ENCODE measurements around the gene PARP3.

The PARP3 gene

DNA sequence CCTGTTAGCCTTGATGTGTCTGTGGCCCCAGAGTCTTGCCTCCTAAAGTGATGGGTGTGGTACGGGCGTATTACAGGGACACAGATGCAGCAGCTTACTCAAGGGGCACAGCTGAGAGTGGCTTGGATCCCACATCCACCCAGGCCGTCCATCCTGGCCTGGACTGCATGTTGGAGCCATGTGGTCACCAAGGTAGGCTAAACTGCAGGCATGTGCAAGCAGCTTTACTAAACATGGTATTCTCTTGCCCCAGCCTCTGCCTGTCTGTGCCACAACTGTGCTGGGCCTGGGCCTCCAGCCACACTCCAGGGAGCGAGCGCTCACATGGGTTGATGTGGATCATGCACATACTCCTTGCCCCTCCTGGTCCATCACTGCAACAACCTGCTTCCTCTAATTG, 7.0 kb downstream of the PARP3 start:
- no peak for DNase-seq

DNA sequence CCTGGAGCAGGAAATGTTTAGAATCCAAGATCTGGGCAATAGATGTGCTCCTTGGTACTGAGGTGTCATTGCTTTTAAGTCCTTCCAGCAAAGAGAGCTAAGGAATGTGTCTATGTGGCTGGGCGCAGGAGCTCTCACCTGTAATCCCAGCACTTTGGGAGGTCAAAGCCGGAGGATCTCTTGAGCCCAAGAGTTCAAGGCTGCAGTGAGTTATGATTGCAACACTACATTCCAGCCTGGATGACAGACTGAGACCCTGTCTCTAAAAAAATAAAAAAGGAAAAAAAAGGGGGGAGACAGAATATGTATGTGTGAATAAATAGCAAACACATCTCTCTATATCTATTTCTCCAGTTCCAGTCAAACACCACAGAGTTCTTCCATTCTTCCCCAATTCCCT, 8.7 kb downstream of the PARP3 start:
- DNase-seq: no peak

DNA sequence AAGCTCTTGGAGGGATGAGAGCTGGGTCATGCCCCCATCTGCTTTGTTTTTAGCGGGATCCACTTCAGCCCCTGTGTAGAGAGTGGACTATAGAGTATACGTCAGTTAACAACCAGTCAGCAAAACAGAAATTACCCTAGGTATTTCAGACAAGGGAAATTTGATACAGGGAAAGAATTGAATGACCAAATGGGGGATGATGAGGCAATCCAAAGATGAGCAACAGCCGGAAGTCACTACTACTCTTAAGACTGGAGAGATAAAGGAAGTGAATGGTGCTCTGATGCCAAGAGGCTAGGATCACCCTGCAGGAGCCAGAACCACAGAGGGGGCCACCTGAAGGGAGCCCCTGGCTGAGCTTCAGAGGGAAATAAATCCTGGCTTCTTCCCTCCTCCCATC, 11.3 kb downstream of the PARP3 start:
- DNase-seq: no peak

DNA sequence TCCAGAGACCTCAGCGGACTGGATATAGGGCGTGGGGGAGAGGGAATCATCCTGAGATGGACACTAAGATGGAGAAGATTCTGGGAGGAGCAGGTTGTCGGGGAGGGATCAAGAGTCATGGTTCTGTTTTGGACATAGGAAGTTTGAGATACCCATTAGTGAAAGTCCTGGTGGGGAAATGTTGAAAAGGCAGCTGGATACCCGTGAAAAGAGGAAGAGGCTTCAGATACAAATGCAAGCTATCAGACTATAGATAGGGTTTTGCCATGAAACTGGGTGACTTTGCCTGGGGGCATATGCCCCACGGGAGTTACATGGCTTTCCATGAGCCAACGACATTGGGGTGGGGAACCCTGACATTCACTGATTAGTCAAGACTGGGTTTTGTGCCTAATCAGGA, 11.9 kb downstream of the PARP3 start:
- no peak for DNase-seq

DNA sequence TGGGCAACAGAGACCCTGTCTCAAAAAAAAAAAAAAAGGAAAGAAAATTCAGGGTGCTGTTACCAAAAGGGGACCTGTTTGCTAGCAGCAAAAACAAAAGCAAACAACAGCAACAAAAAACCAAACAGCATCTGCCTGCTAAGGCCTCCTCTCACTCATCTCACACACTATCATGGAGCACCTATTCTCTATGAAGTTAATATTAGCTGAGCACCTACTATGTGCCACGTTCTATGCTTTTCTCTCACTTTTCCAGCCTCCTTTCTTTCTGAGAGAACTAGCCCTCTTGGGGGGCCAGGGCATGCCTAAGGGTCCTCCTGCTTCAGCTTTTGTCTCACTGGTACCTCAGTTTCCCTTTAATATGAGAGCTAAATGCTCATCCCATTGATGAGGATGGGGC, 12.6 kb downstream of the PARP3 start:
- no peak for DNase-seq

DNA sequence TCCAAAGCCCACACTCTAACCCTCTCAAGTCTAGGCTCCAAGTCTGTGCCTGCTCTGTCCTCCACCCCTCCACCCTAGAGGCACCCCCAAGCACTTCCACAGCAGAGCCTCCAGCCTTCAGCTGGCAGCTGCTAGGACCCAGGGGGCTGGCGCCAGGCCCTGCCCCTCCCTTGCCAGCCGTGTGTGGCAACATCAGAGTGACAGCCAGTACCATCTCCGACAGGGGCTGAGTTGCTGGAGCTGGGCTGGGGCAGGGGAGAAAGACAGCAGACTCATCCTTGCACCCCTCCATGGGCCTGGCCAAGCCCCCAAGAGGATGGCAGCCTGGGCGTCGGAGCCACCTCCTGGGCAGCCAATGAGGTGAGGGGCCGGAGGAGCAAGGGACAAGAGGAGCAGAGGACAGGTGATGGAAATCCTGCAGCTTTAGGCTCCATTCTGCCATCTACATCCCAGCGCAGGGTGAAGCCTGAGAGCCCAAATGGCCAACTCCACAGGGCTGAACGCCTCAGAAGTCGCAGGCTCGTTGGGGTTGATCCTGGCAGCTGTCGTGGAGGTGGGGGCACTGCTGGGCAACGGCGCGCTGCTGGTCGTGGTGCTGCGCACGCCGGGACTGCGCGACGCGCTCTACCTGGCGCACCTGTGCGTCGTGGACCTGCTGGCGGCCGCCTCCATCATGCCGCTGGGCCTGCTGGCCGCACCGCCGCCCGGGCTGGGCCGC, 13.2 kb downstream of the PARP3 start, which contains the start of gene GPR62:
TSS of gene GPR62 (plus strand) at position 207 of the 718 bp plus-strand sequence. CDS start at position 479, 272 bp downstream.
- DNase-seq: no peak

DNA sequence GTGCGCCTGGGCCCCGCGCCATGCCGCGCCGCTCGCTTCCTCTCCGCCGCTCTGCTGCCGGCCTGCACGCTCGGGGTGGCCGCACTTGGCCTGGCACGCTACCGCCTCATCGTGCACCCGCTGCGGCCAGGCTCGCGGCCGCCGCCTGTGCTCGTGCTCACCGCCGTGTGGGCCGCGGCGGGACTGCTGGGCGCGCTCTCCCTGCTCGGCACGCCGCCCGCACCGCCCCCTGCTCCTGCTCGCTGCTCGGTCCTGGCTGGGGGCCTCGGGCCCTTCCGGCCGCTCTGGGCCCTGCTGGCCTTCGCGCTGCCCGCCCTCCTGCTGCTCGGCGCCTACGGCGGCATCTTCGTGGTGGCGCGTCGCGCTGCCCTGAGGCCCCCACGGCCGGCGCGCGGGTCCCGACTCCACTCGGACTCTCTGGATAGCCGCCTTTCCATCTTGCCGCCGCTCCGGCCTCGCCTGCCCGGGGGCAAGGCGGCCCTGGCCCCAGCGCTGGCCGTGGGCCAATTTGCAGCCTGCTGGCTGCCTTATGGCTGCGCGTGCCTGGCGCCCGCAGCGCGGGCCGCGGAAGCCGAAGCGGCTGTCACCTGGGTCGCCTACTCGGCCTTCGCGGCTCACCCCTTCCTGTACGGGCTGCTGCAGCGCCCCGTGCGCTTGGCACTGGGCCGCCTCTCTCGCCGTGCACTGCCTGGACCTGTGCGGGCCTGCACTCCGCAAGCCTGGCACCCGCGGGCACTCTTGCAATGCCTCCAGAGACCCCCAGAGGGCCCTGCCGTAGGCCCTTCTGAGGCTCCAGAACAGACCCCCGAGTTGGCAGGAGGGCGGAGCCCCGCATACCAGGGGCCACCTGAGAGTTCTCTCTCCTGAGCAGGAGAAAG, 14.0 kb downstream of the PARP3 start:
- no peak for DNase-seq

DNA sequence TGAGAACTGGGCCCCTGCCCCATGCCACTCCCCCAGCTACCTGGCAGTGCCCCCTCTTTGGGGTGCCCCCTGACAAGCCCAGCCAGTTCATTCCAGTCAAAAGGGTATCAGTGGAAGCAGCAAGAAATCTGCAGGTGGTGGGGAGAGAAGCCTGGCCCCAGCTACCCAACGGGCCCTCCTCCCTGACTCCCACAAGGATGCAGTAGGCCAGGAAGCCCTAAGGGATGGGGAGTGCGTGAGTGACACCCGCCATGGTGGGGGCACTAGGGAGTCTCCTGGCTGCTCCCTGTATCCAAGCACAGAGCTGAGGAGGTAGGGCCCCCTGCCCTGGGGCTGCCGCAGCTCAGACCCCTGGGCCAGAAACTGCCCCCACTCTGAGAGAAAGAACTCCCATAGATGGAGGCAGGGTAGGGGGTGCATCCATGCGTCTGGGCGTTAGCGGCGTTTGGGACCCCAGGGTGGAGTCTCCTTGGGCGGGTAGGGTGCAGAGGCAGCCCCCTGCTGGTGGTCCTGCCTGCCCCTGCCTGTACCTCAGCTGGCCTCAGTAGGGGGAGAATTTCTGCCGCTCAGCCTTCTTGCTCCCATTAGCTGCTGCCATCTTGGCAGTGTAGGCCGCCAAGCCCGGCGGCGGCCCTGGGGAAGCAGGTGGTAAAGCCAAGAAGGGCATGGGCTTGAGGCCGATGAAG, 15.5 kb downstream of the PARP3 start:
- no peak for DNase-seq

DNA sequence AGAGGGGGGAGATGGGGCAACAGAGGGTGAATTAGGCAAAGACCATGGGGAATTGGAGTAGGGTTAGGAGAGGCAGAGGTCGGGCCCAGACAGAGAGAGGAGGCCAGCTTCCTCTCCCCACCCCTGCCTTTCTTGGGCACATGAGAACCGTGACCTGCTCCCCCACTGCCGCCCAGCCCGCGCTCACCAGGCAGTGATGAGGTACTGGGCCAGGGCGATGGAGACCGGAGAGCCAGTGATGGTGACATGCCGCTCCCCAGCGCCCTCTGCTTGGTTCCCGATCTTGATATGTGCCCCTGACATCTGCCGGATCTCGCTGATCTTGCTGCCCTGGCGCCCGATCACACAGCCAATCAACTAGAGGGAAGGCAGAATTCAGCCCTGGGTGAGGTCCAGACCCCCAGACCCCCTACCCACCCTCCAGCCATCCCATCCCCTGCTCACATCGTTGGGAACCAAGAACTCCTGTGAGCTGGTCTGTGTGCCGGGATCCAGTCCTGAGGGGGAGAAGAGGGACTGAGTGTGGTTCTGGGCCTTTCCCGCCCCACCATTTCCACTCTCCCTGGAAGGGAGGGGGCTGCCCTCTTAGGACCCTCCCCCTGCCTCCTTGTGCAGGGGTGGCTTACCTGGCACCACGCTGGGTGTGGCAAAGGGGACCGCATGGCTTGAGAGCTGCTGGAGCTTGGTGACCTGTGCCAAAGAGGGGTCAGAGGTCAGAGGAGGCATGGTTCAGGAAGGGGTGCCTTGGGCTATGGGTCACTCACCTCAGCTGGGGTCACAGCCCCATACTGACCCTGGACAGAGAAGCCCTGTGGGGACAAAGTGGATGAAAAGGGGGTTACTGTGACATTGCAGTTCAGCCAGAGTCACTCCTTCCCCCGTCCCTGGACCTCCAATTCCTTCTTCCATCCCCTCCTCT, 16.7 kb downstream of the PARP3 start:
- DNase-seq: no peak

DNA sequence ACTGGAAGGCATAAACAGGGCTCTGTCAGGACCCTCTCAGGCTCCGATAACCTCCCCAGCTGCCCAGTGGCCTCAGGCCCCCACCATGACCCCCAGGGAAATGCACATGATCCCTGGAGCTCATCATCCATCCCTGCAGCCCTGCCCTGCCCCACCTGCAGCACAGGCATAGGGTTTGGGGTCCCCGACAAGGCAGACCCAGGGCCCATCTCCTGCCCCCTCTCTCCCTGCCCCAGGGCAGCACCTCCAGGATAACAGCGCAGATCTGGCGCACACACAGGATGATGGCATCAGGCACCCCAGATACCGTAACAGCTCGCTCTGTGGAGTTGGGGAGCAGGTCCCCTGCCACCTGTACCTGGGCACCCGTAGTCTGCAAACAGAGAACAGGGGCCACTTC, 17.5 kb downstream of the PARP3 start:
- no peak for DNase-seq

DNA sequence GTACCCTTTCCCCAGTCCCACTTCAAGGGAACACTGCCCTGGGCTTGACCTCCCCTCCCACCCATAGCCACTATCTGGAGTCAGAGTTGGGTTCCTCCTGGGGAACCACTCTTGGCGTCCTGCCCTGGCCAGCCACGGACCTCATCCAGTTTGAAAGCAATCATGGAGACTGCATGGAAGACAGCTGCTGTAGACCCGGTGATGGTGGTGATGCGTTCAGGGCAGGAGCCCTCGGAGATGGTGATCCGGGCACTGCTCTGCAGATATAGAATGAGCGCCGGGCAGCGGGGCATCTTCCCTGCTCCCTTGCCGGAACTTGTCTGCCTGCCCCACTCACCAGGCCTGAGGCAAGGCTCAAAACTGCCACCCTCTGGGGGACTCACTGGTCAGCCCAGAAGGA, 18.2 kb downstream of the PARP3 start:
- no peak for DNase-seq

DNA sequence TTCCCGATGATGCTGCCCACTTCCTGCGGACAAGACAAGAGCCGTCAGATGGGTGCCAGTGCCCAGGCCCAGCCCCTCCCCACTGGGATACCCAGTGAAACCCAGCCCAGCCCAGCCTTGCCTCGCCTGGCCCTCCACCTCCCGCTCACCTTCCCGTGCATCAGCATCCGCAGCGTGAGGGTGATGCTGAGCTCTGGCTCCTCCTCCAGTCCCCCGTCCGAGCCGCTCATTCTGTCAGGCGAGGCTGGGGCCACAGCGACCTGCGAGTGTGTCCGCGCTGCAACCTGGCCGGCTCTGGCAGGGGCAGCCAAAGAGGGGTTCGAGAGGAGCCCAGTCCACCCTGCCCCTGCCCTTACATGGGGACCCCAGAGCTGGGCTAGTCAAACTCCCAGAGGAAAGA, 18.8 kb downstream of the PARP3 start:
- DNase-seq: no peak

DNA sequence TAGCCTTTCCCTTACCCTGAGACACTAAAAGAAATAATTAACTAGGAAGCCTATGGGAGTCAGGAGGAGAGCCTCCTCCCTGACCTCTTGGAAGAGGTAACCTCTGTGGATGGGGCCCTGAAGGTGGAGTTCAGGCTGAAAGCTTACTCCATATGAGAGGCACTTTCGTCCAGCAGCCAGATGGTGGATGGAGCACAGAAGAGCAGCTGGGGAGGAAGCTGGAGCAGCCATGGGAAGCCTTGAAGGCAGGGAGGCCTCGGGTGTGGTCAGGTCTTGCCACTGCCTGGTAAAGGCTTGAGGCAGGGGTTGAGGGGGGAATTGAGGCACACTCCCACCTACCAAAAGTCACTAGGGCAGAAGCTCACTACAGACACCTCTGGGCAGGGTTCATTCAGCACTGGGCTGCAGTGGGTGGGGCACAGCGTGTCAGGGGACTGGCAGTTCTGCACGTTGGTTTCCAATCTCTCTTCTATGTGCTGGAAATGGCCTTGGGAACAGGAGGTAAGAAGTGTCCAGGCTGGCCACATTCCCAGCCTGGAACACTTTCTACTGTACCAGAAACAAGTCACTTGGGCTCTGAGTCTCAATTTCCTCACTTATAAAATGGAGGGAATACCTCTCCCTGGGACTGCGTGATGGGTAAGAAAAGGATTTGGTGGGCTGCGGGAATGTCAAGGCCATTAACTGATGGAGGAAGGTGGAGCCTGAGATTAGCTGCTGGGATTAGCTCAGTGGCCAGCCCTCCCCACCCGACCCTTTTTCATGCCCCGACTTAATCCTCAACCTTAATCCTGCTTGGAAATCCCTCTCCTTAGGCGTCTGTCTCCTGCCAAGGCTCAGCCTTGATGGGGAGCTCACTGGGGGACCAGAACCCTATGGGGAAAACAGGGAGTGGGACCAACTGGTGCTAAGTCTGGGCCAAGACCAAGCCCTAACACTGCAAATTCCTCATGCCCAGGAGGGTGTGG, 19.7 kb downstream of the PARP3 start:
- DNase-seq: no peak

DNA sequence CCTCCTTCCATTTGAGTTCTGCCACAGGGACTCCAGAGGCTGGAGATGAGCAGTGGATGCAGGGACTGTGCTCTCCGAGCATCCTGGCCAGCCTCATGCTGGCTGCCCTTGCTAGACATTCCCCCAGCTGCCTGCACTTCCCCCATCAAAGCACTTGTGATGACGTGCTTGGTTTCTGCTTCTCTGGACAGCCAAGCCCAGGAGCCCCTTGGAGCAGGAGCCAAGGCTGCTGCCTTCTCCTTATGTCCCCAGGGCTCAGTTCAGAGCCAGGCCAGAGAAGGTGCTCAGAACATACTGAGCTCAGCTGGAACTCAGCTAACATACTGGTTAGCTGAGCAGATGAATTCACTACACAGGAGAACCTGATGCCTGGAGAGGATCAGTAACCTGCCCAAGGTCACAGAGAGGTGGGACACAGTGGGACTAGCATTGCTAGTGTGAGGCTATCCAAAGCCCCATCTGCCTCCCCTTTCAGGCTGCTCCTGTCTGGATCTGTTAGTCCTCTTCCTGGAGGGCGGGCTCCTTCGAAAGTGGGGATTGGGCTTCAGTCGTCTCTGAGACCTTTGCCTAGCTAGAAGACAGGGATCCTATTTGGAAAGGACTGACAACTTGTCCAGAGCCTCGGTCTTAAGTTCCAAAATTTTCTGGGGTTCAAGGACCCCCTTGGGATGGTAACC, 20.8 kb downstream of the PARP3 start:
- no peak for DNase-seq

DNA sequence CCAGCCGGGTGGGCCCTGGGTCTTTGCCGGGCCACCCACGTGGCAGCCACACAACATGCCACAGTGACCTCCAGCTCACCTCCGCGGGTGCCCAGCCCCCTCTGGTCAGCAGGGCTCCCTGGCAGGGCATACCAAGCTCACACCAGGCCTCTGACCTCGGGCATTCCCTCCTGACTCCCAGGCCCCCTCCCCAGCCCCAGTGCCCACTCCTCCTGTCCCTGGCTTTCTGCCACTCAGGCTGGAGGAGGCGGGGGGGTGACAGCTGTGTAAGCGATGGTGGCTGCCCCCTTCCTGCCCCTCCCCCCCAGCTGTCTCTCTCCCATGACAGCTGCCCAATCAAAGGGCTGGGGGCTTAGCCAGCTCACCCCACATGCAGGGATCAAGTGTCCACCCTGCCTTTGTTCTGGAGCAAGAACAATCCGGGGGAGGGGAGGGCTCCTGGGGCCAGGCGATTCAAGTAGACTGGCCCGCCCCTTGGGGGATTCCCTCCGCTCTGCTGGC, 21.8 kb downstream of the PARP3 start:
- no peak for DNase-seq

DNA sequence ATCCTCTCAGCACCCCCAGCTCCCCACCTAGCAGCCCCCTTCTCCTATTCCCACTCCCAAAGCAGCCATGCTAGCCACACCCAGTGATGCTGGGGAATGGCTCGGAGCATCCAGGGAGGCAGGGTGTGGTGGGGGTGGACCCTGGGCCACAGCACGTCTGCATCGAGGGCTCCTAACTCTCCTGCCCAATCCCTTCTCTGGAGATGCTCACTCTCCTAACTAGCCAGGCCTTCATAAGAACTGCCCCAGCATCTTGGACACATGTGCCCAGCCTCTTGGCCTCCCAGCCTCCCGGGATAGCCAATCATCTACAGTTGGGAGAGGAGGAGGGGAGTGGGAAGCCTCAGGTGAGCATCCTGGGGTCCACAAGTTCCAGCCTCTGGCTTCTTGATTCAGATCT, 22.4 kb downstream of the PARP3 start:
- no peak for DNase-seq

DNA sequence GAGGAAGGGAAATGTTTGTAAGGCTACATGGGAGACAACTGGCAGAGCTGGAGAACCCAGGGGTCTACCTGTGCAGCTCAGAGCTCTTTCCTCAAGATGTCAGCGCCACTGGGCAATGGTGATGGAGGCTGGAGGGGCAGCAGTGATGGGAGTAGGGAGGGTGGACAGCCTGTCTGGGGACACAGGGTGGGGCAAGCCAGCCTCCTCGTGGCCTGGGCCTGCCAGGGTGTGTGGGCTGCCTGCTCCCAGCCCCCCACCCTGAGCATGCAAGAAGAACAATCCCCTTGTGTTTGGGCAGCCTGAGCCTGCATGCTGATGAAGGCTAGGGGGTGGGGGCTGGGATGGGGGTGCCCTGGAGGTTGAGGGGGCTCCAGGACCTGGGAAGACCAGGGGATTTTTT, 23.9 kb downstream of the PARP3 start:
- DNase-seq: no peak

DNA sequence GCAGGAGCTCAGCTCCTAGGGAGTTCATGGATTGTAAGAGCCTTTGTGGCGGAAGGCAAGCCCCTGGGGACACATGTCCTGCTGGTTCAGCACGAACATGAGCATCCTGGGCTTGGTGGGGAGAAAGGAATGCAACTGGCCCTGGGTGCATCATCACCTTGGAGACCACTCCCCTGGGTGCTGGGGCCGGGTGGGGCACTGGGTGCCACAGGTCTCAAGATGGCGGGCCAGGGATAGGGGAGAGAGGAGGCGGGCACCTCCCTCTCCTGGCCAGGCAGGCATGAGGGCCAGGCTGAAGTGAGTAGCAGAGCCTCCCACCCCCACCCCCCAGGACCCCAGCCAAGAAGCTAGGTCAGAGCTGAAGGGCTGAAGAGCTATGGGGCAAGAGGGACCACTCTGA, 24.3 kb downstream of the PARP3 start:
- DNase-seq: no peak

DNA sequence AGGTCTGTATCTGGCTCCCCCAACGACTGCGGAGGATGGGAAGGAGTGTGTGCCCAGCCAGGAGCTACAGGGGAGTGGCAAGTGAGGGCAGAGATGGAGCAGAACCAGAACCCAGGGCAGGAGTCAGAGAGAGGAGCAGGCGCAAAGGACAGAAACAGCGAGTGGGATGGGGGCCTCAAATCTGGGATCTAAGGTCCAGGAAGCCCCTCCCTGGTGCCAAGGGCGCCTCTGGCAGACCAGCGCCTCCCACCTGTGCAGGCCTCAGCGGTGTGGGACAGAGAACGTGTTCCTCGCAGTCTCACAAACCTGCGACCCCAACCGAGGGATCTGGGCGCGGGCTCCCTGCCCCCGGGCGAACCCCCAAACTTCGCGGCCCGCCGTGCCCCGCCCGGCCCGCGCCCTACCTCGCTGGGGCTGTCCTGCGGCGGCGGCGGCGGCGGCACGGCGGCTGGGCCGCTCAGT, 24.8 kb downstream of the PARP3 start:
- DNase-seq: no peak

DNA sequence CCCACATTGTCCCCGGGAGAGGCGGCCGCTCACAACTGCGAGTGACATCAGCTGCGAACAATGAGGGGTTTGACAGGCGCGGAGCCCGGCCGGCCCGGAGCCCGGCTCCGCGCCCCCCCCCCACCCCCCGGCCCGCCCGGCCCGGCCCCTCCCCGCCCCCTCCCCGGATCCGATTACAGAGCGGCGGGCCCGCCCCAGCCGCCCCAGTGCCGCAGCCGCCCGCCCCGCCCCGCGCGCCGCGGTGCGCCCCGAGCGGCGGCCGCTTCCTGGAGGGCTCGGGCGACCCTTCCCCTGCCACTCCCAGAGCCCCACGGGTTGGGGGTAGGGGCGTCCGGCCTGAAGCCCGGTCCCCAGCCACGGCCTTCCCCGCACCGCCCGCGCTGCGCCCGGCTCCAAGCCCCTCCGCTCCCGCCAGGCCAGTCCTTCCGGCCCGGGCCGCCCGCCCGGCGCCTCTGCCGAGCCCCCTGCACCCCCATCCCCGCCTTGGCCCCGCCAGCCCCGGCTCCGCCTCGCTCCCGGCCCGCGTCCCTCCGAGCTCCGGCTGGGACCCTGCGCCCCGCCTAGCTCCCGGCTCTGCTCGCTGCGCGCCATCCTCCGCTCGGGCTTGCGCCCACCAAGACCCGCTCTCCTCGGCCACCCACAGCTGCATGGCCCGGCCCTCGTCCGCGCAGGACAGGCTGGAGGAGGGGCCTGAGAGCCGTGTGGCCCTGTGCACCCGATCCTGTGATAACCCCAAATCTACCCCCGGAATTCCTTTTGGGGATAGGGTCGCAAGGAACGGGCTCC, 25.4 kb downstream of the PARP3 start, which contains the start of gene PCBP4:
TSS of gene PCBP4 (minus strand) at position 71 of the 786 bp plus-strand sequence. CDS start 6,214 bp downstream, outside the sequence.
- no peak for DNase-seq
